Stimulated activated CD4-positive, alpha-beta T cell treated with anti-CD3 and anti-CD28 coated beads, Interleukin-1b, Interleukin-23, amount 100 ng/mL, for 1 hour (primary cell): ENCODE results near the gene ACTA1.
"Not testable (repeated sequence)": the region's sequence is repeated elsewhere in the genome, so short reads cannot be mapped to it uniquely, and the experiment has no call there.

ENCODE experiments used
- DNase-seq, 2 donors: peaks; one replicate each; pipeline ENCODE4 v3.0.0-alpha.2; 2020; ENCODE audit warnings: low read depth in 2 of 2

The ACTA1 gene

GRCh38 chr1:229434005-229434640 lies at the start of gene ACTA1:
ACTA1 (minus strand) TSS chr1:229434094; CDS start chr1:229433115, 979 bp downstream.
- no peak for DNase-seq

- DNase-seq, result no peak
Measured at GRCh38 chr1:229482511-229482910, 48.6 kb upstream of the ACTA1 start.

DNA sequence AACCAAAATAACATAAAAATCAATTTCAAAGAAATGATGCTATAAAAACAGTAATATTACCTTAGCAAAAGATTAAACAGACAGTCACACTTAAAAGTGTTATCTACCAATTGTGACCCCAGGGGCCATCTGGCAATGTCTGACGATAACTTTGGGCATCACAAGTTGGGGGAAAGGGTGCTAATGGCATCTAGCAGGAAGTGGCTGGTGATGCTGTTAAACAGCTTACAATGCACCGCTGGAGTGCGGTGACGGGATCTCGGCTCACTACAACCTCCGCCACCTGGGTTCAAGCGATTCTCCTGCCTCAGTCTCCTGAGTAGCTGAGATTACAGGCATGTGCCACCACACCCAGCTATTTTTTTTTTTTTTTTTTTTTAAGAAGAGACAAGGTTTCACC lies 46.6 kb upstream of the ACTA1 start:
- DNase-seq, result no peak

GRCh38 chr1:229479660-229480399 lies 45.9 kb upstream of the ACTA1 start:
- DNase-seq, result no peak

GRCh38 chr1:229478852-229479251 lies 45.0 kb upstream of the ACTA1 start:
- DNase-seq, result no peak

DNA sequence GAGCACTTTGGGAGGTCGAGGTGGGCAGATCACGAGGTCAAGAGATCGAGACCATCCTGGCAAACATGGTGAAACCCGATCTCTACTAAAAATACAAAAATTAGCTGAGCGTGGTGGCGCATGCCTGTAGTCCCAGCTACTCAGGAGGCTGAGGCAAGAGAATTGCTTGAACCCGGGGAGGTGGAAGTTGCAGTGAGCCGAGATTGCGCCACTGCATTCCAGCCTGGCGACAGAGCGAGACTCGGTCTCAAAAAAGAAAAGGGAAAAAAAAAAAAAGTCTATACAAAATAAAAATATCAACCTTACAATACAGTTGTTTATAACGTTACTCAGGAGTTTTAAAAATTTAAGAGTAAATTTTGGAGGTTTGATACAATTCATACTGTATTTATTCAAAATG lies 42.0 kb upstream of the ACTA1 start:
- not testable (repeated sequence) for DNase-seq

GRCh38 chr1:229474509-229474908 lies 40.6 kb upstream of the ACTA1 start:
- no peak for DNase-seq

DNA sequence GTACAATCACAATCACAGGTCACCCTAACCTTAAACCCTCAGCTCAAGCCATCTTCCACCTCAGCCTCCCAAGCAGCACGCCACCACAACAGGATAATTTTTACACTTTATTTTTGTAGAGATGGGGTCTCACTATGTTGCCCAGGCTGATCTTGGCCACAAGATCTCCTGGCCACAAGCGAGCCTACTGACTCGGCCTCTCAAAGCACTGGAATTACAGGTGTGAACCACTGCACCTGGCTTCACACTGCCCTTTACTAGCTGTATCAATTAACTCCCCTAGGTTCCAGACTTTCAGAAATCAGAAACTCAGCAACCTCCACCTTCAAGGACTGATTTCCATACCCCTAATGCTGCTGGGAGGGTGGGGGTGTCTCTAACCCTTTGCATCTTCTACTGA lies 37.3 kb upstream of the ACTA1 start:
- DNase-seq, result no peak

- DNase-seq, result no peak
Measured at GRCh38 chr1:229470406-229471043, 36.6 kb upstream of the ACTA1 start.

- DNase-seq, result no peak
Measured at GRCh38 chr1:229466887-229467286, 33.0 kb upstream of the ACTA1 start.

DNA sequence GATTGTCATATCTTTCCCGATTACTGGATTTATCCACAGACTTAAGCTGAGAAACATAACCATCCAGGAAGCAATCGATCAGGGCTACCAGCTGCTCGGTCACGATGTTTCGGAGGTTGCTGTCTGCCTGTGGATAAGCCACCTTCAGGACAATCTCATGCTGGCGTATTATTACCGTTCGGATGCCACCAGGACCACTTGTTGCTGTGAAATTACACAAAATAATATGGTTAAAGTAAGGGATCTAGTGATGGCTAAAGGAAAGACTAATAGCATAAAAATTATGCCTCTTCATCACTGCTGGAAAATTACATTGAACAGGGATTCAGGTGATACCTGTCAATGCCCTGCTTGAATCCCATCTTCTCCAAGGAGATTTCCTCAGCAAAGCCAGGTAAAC lies 30.8 kb upstream of the ACTA1 start:
- DNase-seq, result no peak

DNA sequence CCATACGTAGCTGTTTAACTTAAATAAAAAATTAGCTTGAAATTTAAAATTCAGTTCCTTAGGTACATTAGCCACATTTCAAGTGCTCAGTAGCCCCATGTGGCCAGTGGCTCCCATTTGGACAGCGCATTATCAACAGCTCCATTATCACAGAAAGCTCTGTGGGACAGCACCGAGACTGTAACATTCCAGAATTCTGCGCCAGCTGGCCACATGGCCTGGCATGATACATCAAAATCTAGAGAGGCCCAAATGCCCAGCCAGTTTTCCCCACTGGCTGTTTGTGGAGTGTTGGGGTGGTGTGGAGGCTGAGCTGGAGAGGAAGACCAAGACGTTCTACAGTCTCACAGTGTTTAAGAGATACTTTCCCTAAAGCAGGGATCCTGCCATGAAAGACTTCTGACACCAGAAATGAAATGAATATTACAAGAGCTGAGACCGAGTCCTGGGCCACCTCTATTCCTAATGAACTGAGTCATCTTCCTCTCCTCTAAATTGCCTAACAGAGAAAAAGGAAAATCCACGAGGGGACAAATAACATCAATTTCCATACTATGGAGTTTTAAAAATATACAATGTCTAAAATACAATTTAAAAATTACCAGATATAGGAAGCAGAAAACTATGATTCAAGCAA lies 27.3 kb upstream of the ACTA1 start:
- no peak for DNase-seq

DNA sequence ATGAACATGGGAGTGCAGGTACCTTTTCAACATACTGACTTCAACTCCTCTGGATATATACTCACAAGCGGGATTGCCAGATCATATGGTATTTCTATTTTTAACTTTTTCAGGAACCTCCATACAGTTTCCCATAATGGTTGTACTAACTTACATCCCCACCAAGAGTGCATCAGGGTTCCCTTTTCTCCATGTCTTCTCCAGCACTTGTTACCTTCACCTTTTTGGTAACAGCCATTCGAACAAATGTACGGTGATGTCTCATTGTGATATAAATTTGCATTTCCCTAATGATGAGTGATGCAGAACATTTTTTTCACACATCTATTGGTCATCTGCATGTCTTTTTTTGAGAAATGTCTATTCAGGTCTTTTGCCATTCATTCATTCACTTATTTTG lies 25.9 kb upstream of the ACTA1 start:
- DNase-seq, result no peak

DNA sequence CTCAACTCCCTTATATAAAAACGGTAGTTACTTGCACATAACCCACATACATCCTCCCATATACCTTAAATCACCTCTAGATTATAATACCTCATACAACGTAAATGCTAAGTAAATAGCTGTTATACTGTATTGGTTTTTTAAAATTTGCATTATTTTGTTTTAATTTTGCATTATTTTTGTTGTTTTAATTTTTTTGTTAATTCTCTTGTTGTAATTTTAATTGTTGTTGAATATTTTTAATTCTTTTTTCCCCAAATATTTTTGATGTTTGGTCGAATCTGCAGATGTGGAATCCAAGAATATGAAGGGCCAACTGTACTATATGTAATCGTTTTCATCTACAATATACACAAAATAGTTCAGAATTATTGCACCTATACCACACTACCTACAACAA lies 23.5 kb upstream of the ACTA1 start:
- no peak for DNase-seq

DNA sequence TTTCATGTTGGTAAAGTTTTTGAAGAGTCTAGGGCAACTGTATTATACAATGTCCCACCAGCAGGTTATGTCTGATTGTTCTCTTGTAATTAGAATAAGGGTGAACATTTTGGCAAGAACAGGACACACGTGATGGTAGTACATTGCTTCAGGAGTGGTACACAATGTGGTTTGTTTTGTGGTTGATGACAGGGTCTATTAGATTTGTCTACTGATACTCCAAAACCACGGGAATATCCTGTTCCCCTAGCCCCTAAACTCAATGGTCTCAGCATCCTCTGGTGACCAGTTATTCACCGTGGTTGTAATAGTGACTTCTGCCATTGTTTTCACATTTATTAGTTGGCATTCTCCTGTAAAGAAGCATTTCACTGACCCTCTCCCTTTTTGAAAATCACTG lies 22.1 kb upstream of the ACTA1 start:
- no peak for DNase-seq

DNA sequence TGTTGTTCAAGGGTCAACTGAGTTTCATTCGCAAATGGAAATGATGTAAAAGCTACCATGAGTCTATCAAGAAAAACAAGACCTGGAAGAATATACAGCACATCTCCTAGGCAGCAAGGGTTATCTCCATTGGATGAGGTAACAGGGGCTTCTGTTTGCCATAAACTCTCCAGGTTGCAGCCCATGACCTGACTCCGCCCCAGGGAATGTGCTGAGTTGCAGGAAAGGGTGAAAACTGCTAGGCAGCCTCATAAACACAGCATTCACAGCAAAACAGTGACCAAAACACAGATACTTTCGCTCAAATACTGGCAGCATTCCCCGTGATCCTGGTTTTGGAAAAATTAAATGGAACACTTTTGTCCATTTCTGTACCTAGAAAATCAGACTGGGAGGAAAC lies 20.2 kb upstream of the ACTA1 start:
- DNase-seq, result no peak

- no peak for DNase-seq
Measured at GRCh38 chr1:229452956-229453801, 19.3 kb upstream of the ACTA1 start.

DNA sequence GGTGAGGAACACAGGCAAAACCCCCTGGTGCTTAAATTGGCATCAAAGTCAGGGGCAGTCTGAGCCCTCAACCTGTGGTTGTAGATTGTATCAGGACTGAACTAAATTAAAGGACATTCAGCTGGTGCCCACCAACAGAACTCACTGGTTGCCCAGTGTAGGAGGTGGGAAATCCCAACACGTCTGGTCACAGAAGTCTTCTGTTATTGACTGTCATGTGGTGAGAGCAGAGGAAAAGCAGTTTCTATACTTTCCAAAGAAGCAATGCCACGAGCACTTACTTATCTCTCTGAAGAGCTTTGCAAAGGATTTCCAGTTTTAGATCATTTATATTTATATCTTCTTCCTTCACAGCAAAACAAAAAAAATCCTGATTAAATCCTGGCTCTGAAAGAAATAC lies 15.0 kb upstream of the ACTA1 start:
- no peak for DNase-seq

GRCh38 chr1:229448354-229448753 lies 14.5 kb upstream of the ACTA1 start:
- no peak for DNase-seq

DNA sequence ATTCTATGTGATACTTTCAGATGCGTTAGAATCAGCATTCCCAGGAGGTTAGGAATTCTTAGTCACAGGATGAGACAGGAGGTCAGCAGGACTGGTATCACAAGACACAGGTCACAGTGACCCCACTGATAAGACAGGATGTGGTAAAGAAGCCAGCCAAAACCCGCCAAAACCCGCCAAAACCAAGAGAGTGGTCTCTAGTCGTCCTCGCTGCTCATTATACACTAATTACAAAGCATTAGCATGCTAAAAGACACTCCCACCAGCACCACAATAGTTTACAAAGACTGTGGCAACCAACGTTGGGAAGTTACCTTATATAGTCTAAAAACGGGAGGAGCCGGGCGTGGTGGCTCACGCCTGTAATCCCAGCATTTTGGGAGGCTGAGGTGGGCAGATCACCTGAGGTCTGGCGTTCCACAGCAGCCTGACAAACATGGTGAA lies 13.9 kb upstream of the ACTA1 start:
- no peak for DNase-seq

DNA sequence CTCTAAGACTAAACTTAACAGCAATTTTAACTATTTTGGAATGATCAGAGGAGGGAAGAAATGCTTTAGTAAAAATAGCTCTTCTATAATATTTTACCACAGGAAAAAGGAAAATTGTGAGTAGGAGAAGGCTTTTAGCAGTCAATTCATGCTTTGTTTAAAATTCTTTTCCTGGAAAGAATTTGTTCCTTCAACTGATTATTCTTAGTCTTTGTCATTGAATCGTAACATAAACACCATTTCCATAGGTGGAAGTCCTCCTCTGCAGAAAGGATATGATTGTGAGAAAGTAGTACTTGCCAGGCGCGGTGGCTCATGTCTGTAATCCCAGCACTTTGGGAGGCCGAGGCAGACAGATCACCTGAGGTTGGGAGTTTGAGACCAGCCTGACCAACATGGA lies 11.9 kb upstream of the ACTA1 start:
- no peak for DNase-seq
